HCT116 (cell line): ENCODE data around the gene GOLM1. TPM values are rescaled to one million over a fixed set of nuclear protein-coding genes. Genes with fewer than 3 reads are reported as not detected.

ENCODE experiments used
- ATAC-seq: fragments of 200-7000 bp; cut with Tn5 transposase; 2 replicates; pipeline ENCODE4 v1.9.1; 2020; ENCODE audit warnings: mild to moderate bottlenecking, moderate library complexity
- BruUV-seq: library from RNA; stranded (reverse); fragments of 400-500 nt; replicated peaks from 2 replicates; lab custom pipeline; 2021; lab: Mats Ljungman, UMichigan
- CTCF ChIA-PET: fragments of 300-600 bp; sonication (Branson Sonifier 250); formaldehyde crosslinking; loops from one replicate; lab custom pipeline; 2021; ENCODE audit warnings: antibody characterized with exemption; lab: Charles Lee
- POLR2A ChIA-PET: fragments of 300-600, 350-600 bp; sonication (Branson Sonifier 250); formaldehyde crosslinking; loops from one replicate; lab custom pipeline; 2021; ENCODE audit warnings: antibody characterized with exemption; lab: Charles Lee
- RAD21 ChIA-PET, 2 experiments: fragments of 300-600 bp; sonication (Branson Sonifier 250); formaldehyde crosslinking; loops; one replicate each; lab custom pipeline; 2023; ENCODE audit warnings: low total read pairs in 2 of 2; ENCODE audit not compliant: uncharacterized antibody in 2 of 2, unreplicated experiment in 2 of 2, low non-redundant PET in 1 of 2; lab: Charles Lee
- DNase-seq: peaks from one replicate; pipeline ENCODE4 v3.0.0-alpha.2; 2010; ENCODE audit warnings: low read depth, low spot score
- H2AFZ ChIP-seq: fragments of 200-600 bp; shearing (Covaris generic), sonication (generic); 2 replicates; pipeline ENCODE4 v1.6.1; 2017; ENCODE audit warnings: low read depth, mixed run types, mixed read lengths, antibody characterized with exemption, low read length; ENCODE audit not compliant: poor library complexity, severe bottlenecking
- H3K27ac ChIP-seq: 2 replicates; pipeline ENCODE4 v1.5.1; 2012; ENCODE audit warnings: low read depth, low read length
- H3K27me3 ChIP-seq: fragments of 200-600 bp; sonication (generic); 2 replicates; pipeline ENCODE4 v1.6.1; 2016; ENCODE audit warnings: mixed run types, low read length, mixed read lengths; ENCODE audit not compliant: insufficient read depth
- H3K36me3 ChIP-seq, 2 experiments: fragments of 200-500 bp in 1 of 2; fragments of 200-600 bp in 1 of 2; sonication (Bioruptor generic) in 1 of 2; sonication (generic) in 1 of 2; 2 replicates each; pipeline versions ENCODE4 v1.5.1 to v1.6.1; 2014 to 2016; ENCODE audit warnings: low read length in 2 of 2, inconsistent platforms in 1 of 2, mixed read lengths in 1 of 2, mixed run types in 1 of 2; ENCODE audit not compliant: insufficient read depth in 2 of 2, control insufficient read depth in 1 of 2
- H3K4me1 ChIP-seq, 2 experiments: fragments of 200-600 bp in 1 of 2; sonication (generic) in 1 of 2; 2 replicates each; pipeline versions ENCODE4 v1.5.1 to v1.6.1; 2012 to 2017; ENCODE audit warnings: low read length in 2 of 2, inconsistent platforms in 1 of 2, mild to moderate bottlenecking in 1 of 2, mixed read lengths in 1 of 2, mixed run types in 1 of 2, moderate library complexity in 1 of 2; ENCODE audit not compliant: insufficient read depth in 2 of 2, control insufficient read depth in 1 of 2
- H3K4me2 ChIP-seq: fragments of 200-600 bp; sonication (generic); 2 replicates; pipeline ENCODE4 v1.6.1; 2017; ENCODE audit warnings: mixed run types, low read length, mixed read lengths
- H3K4me3 ChIP-seq, 2 experiments: fragments of 200-600 bp in 1 of 2; sonication (generic) in 1 of 2; replicated peaks in 1 of 2; 2 replicates each; pipeline ENCODE4 v1.5.1; 2011 to 2016; ENCODE audit warnings: low read length in 2 of 2, control low read depth in 1 of 2, low read depth in 1 of 2, mild to moderate bottlenecking in 1 of 2, mixed read lengths in 1 of 2, mixed run types in 1 of 2
- H3K79me2 ChIP-seq: fragments of 200-600 bp; sonication (generic); 2 replicates; pipeline ENCODE4 v1.6.1; 2017; ENCODE audit warnings: mild to moderate bottlenecking, mixed run types, low read length, moderate library complexity, mixed read lengths; ENCODE audit not compliant: insufficient read depth
- H3K9ac ChIP-seq: fragments of 200-600 bp; sonication (generic); 2 replicates; pipeline ENCODE4 v1.6.1; 2016; ENCODE audit warnings: low read length, mixed read lengths
- H3K9me2 ChIP-seq: fragments of 200-600 bp; sonication (generic), shearing (Covaris generic); 2 replicates; pipeline ENCODE4 v1.6.1; 2017; ENCODE audit warnings: mixed run types, mild to moderate bottlenecking, moderate library complexity; ENCODE audit not compliant: insufficient read depth
- H3K9me3 ChIP-seq, 2 experiments: fragments of 200-500 bp in 1 of 2; fragments of 200-600 bp in 1 of 2; sonication (Bioruptor generic) in 1 of 2; sonication (generic) in 1 of 2; 2 replicates each; pipeline ENCODE4 v1.6.1; 2014 to 2017; ENCODE audit warnings: low read length in 2 of 2, mixed read lengths in 2 of 2, inconsistent platforms in 1 of 2, low read depth in 1 of 2, mild to moderate bottlenecking in 1 of 2, mixed run types in 1 of 2, moderate library complexity in 1 of 2; ENCODE audit not compliant: control insufficient read depth in 1 of 2, insufficient read depth in 1 of 2
- H4K20me1 ChIP-seq: fragments of 200-600 bp; sonication (generic), shearing (Covaris generic); 2 replicates; pipeline ENCODE4 v1.6.1; 2017; ENCODE audit warnings: mixed run types, mild to moderate bottlenecking, moderate library complexity; ENCODE audit not compliant: insufficient read depth
- CBX3 ChIP-seq: IDR thresholded peaks from 2 replicates; pipeline ENCODE4 v1.6.1; 2012; ENCODE audit warnings: low read depth
- CEBPB ChIP-seq: IDR thresholded peaks from 2 replicates; pipeline ENCODE4 v1.6.1; 2012; ENCODE audit warnings: low read depth
- EGR1 ChIP-seq: IDR thresholded peaks from 2 replicates; pipeline ENCODE4 v1.6.1; 2012; ENCODE audit warnings: low read depth
- ELF1 ChIP-seq: IDR thresholded peaks from 2 replicates; pipeline ENCODE4 v1.6.1; 2012; ENCODE audit warnings: low read depth, borderline replicate concordance
- JUND ChIP-seq: IDR thresholded peaks from 2 replicates; pipeline ENCODE4 v1.6.1; 2012
- POLR2AphosphoS5 ChIP-seq: IDR thresholded peaks from 2 replicates; pipeline ENCODE4 v1.6.1; 2011; ENCODE audit warnings: mild to moderate bottlenecking, low read depth, low read length, moderate library complexity
- RAD21 ChIP-seq: IDR thresholded peaks from 2 replicates; pipeline ENCODE4 v1.6.1; 2012; ENCODE audit warnings: low read depth, mild to moderate bottlenecking
- SRF ChIP-seq: IDR thresholded peaks from 2 replicates; pipeline ENCODE4 v1.6.1; 2012; ENCODE audit warnings: low read depth
- ZFX ChIP-seq: fragments of 450-650 bp; IDR thresholded peaks from 2 replicates; pipeline ENCODE4 v1.6.1; 2017
- ZNF274 ChIP-seq: fragments of 200-500 bp; sonication (Bioruptor generic); IDR thresholded peaks from 2 replicates; pipeline ENCODE4 v1.6.1; 2014; ENCODE audit warnings: mild to moderate bottlenecking, low read depth, low read length, inconsistent platforms
- intact Hi-C: fragments of 100-400 bp; cut with micrococcal nuclease; formaldehyde crosslinking; loops from 2 replicates; pipeline ENCODE4 v1.10.0; 2022
- total RNA-seq: library from RNA; stranded (reverse); gene quantifications from one replicate; pipeline ENCODE4 v1.2.1, GENCODE V29; 2021; ENCODE audit not compliant: unreplicated experiment
- TF ChIP-seq, protein P1 (sequence below), 3 experiments: fragments of 200-600 bp in 1 of 3; sonication (generic) in 1 of 3; IDR thresholded peaks in 2 of 3; conservative IDR thresholded peaks in 1 of 3; 2 replicates each; pipeline ENCODE4 v1.5.1; 2012 to 2017; ENCODE audit warnings: low read depth in 2 of 3, low read length in 2 of 3, antibody characterized with exemption in 1 of 3, borderline replicate concordance in 1 of 3, control low read depth in 1 of 3, mild to moderate bottlenecking in 1 of 3, mixed read lengths in 1 of 3, mixed run types in 1 of 3, moderate library complexity in 1 of 3; ENCODE audit not compliant: insufficient read depth in 1 of 3

The GOLM1 gene
- total RNA-seq, 1 experiment from 2014 or later, result 69.8 TPM

DNA sequence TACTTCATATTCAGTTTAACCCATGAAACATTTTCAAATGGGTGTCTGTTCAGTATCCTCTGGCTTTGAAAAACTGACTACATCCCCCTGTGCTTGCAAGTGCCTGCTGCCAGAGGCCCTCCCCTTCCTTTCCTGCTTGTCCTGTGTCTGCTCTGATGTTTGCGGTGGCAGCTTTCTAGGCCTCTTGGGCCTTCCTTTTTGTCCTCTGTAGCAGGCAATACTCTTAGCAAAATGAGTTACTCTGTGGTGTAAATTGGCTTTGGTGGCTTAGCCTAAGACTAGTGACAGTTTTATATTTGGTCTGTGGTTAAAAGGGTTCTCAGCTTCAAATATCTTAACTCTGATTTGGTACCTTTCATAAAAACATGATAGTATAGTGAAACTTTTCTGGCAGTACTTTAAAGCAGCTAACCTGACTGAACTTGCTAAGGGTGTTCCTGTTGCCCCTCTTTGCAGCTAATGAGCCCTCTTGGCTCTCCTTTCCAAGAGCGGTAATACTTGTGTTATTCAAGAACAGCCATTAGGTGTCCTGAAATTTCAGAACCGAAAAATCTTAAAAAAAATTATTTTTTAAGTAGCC is 76.6 kb downstream of the GOLM1 start:
- ChIA-PET CTCF (no interaction called here), POLR2A (no interaction called here), RAD21 (no interaction called here)
- Histone ChIP-seq H3K79me2 (no peaks in the 10 kb centered on the region), H3K9me3 (no peaks in the 10 kb centered on the region), H3K4me1 (no peaks in the 10 kb centered on the region), H3K27me3 (no peaks in the 10 kb centered on the region), H4K20me1 (no peaks in the 10 kb centered on the region), H3K9me2 (no peaks in the 10 kb centered on the region), H3K36me3 (peaks cover 32 to 37% of the 10 kb centered on the region in 2 experiments), H2AFZ (no peak overlapping the region), H3K4me2 (no peak overlapping the region), H3K4me3 (no peak overlapping the region), H3K27ac (no peak overlapping the region), H3K9ac (no peak overlapping the region)
- TF ChIP-seq CEBPB (no peak), RAD21 (no peak), JUND (no peak), ZNF274 (no peak), CBX3 (no peak), ZFX (no peak), ELF1 (no peak), SRF (no peak), POLR2AphosphoS5 (no peak), EGR1 (no peak)
- TF ChIP-seq, protein P1, sequence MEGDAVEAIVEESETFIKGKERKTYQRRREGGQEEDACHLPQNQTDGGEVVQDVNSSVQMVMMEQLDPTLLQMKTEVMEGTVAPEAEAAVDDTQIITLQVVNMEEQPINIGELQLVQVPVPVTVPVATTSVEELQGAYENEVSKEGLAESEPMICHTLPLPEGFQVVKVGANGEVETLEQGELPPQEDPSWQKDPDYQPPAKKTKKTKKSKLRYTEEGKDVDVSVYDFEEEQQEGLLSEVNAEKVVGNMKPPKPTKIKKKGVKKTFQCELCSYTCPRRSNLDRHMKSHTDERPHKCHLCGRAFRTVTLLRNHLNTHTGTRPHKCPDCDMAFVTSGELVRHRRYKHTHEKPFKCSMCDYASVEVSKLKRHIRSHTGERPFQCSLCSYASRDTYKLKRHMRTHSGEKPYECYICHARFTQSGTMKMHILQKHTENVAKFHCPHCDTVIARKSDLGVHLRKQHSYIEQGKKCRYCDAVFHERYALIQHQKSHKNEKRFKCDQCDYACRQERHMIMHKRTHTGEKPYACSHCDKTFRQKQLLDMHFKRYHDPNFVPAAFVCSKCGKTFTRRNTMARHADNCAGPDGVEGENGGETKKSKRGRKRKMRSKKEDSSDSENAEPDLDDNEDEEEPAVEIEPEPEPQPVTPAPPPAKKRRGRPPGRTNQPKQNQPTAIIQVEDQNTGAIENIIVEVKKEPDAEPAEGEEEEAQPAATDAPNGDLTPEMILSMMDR (IDR thresholded peaks at IDR 0.05 in 2 of 3, conservative IDR thresholded peaks at IDR 0.05 in 1 of 3; ENCODE audit: borderline replicate concordance in 1 of 3, insufficient read depth in 1 of 3, low read depth in 2 of 3, low read length in 2 of 3), result no peak
- intact Hi-C loops, result no loop called here
- no TSS peak for BruUV-seq
- DNase-seq, result no peak
- no peak for ATAC-seq
